IMR-90 (cell line): Measurements from ENCODE around the gene RAPGEF2. TPM values are rescaled to one million over a fixed set of nuclear protein-coding genes. Genes with fewer than 3 reads are reported as not detected.

Source experiments
- ATAC-seq: fragments of 200-7000 bp; cut with Tn5 transposase; 2 replicates; pipeline ENCODE4 v1.9.1; 2020; ENCODE audit warnings: low read depth, mild to moderate bottlenecking, moderate library complexity
- BruUV-seq: library from RNA; stranded (reverse); fragments of 400-500 nt; replicated peaks from 2 replicates; lab custom pipeline; 2021; lab: Mats Ljungman, UMichigan
- CTCF ChIA-PET: fragments of 300-600 bp; formaldehyde crosslinking; extraction: SDS; loops from one replicate; lab custom pipeline; 2021; ENCODE audit warnings: antibody characterized with exemption; lab: Yijun Ruan, JAX
- POLR2A ChIA-PET: fragments of 300-600 bp; sonication (Branson Sonifier 250); formaldehyde crosslinking; loops from one replicate; lab custom pipeline; 2022; ENCODE audit warnings: antibody characterized with exemption; ENCODE audit not compliant: unreplicated experiment; lab: Charles Lee
- DNase-seq: peaks from one replicate; pipeline ENCODE4 v3.0.0; 2013
- H2AFZ ChIP-seq: replicated peaks from 2 replicates; pipeline ENCODE3; 2013; ENCODE audit warnings: low read length, mild to moderate bottlenecking; ENCODE audit not compliant: poor library complexity
- H2AK5ac ChIP-seq: 2 replicates; pipeline ENCODE4 v1.6.1; 2013; ENCODE audit warnings: low read depth, low read length, inconsistent platforms
- H2AK9ac ChIP-seq: replicated peaks from 2 replicates; pipeline ENCODE3; 2013; ENCODE audit warnings: mild to moderate bottlenecking, low read depth, low read length, moderate library complexity; ENCODE audit not compliant: poor library complexity
- H2BK120ac ChIP-seq: 2 replicates; pipeline ENCODE4 v1.6.1; 2013; ENCODE audit warnings: low read depth, low read length, inconsistent platforms
- H2BK15ac ChIP-seq: 3 replicates; pipeline ENCODE4 v1.6.1; 2013; ENCODE audit warnings: low read depth, low read length, inconsistent platforms
- H2BK20ac ChIP-seq: 2 replicates; pipeline ENCODE4 v1.6.1; 2013; ENCODE audit warnings: low read depth, mild to moderate bottlenecking, inconsistent platforms, low read length, moderate library complexity
- H2BK5ac ChIP-seq: 2 replicates; pipeline ENCODE4 v1.6.1; 2013; ENCODE audit warnings: mild to moderate bottlenecking, low read depth, low read length, inconsistent platforms; ENCODE audit not compliant: poor library complexity, severe bottlenecking
- H3K14ac ChIP-seq: replicated peaks from 2 replicates; pipeline ENCODE4 v1.6.1; 2013; ENCODE audit warnings: low read depth, low read length, inconsistent platforms
- H3K18ac ChIP-seq: 2 replicates; pipeline ENCODE4 v1.6.1; 2013; ENCODE audit warnings: low read depth, low read length, control low read depth
- H3K23ac ChIP-seq: 2 replicates; pipeline ENCODE4 v1.6.1; 2013; ENCODE audit warnings: low read depth, low read length, inconsistent platforms
- H3K27ac ChIP-seq: 2 replicates; pipeline ENCODE4 v1.5.1; 2013; ENCODE audit warnings: mild to moderate bottlenecking, control low read depth, low read length; ENCODE audit not compliant: insufficient read depth
- H3K27me3 ChIP-seq: 2 replicates; pipeline ENCODE4 v1.6.1; 2013; ENCODE audit warnings: low read length; ENCODE audit not compliant: control insufficient read depth, insufficient read depth
- H3K36me3 ChIP-seq: 2 replicates; pipeline ENCODE4 v1.6.1; 2013; ENCODE audit warnings: low read length, mixed read lengths; ENCODE audit not compliant: control insufficient read depth, insufficient read depth
- H3K4ac ChIP-seq: 2 replicates; pipeline ENCODE4 v1.6.1; 2013; ENCODE audit warnings: low read depth, low read length, inconsistent platforms
- H3K4me1 ChIP-seq: 2 replicates; pipeline ENCODE4 v1.6.1; 2013; ENCODE audit warnings: low read length, mixed read lengths; ENCODE audit not compliant: control insufficient read depth, insufficient read depth
- H3K4me2 ChIP-seq: 2 replicates; pipeline ENCODE4 v1.6.1; 2013; ENCODE audit warnings: low read depth, mild to moderate bottlenecking, control low read depth, low read length, moderate library complexity
- H3K4me3 ChIP-seq: 2 replicates; pipeline ENCODE4 v1.5.1; 2013; ENCODE audit warnings: low read depth, mild to moderate bottlenecking, control low read depth, low read length, moderate library complexity; ENCODE audit not compliant: insufficient read depth
- H3K56ac ChIP-seq: 2 replicates; pipeline ENCODE4 v1.6.1; 2013; ENCODE audit warnings: low read length, inconsistent platforms; ENCODE audit not compliant: insufficient read depth; ENCODE audit errors: extremely low read depth
- H3K79me1 ChIP-seq, 2 experiments: 2 replicates each; pipeline ENCODE4 v1.6.1; 2013; ENCODE audit warnings: low read length in 2 of 2, inconsistent platforms in 1 of 2, low read depth in 1 of 2
- H3K9ac ChIP-seq: 2 replicates; pipeline ENCODE4 v1.6.1; 2013; ENCODE audit warnings: low read depth, low read length, control low read depth
- H3K9me1 ChIP-seq: 2 replicates; pipeline ENCODE4 v1.6.1; 2013; ENCODE audit warnings: low read length, inconsistent platforms; ENCODE audit not compliant: insufficient read depth
- H3K9me3 ChIP-seq: 2 replicates; pipeline ENCODE4 v1.6.1; 2013; ENCODE audit warnings: low read length; ENCODE audit not compliant: control insufficient read depth, insufficient read depth
- H4K20me1 ChIP-seq: 2 replicates; pipeline ENCODE4 v1.6.1; 2013; ENCODE audit warnings: low read length, inconsistent platforms; ENCODE audit not compliant: insufficient read depth
- H4K5ac ChIP-seq: 2 replicates; pipeline ENCODE4 v1.6.1; 2013; ENCODE audit warnings: mild to moderate bottlenecking, low read depth, low read length, control low read depth
- H4K8ac ChIP-seq, 2 experiments: 2 replicates each; pipeline ENCODE4 v1.6.1; 2013; ENCODE audit warnings: low read depth in 2 of 2, low read length in 2 of 2, control low read depth in 1 of 2, inconsistent platforms in 1 of 2
- H4K91ac ChIP-seq: 2 replicates; pipeline ENCODE4 v1.6.1; 2013; ENCODE audit warnings: low read depth, low read length, inconsistent platforms; ENCODE audit not compliant: insufficient read depth
- BHLHE40 ChIP-seq: fragments of 150-350 bp; IDR thresholded peaks from 2 replicates; pipeline ENCODE4 v1.6.1; 2016; ENCODE audit warnings: mild to moderate bottlenecking, low read depth, low read length
- CHD1 ChIP-seq: IDR thresholded peaks from 2 replicates; pipeline ENCODE4 v1.6.1; 2012; ENCODE audit warnings: low read depth, low read length, improper control_type of control experiment
- FOS ChIP-seq: fragments of 150-350 bp; IDR thresholded peaks from 2 replicates; pipeline ENCODE4 v1.6.1; 2016; ENCODE audit warnings: low read depth, low read length
- MAFK ChIP-seq: IDR thresholded peaks from 2 replicates; pipeline ENCODE4 v1.6.1; 2012; ENCODE audit warnings: low read depth, low read length, improper control_type of control experiment
- MAZ ChIP-seq: IDR thresholded peaks from 2 replicates; pipeline ENCODE4 v1.6.1; 2012; ENCODE audit warnings: low read depth, mild to moderate bottlenecking, low read length, improper control_type of control experiment, moderate library complexity, borderline replicate concordance
- MXI1 ChIP-seq: IDR thresholded peaks from 2 replicates; pipeline ENCODE4 v1.6.1; 2012; ENCODE audit warnings: low read depth, mild to moderate bottlenecking, low read length, moderate library complexity, borderline replicate concordance
- POLR2A ChIP-seq: IDR thresholded peaks from 2 replicates; pipeline ENCODE4 v1.6.1; 2012; ENCODE audit warnings: mild to moderate bottlenecking, low read depth, low read length
- RAD21 ChIP-seq: IDR thresholded peaks from 2 replicates; pipeline ENCODE4 v1.6.1; 2012; ENCODE audit warnings: low read length, improper control_type of control experiment
- RCOR1 ChIP-seq: IDR thresholded peaks from 2 replicates; pipeline ENCODE4 v1.6.1; 2012; ENCODE audit warnings: mild to moderate bottlenecking, low read length, improper control_type of control experiment; ENCODE audit not compliant: insufficient replicate concordance
- RFX5 ChIP-seq: IDR thresholded peaks from 2 replicates; pipeline ENCODE4 v1.8.0; 2012; ENCODE audit warnings: low read depth, mild to moderate bottlenecking, low read length, moderate library complexity
- SMC3 ChIP-seq: fragments of 150-350 bp; IDR thresholded peaks from 2 replicates; pipeline ENCODE4 v1.6.1; 2016; ENCODE audit warnings: low read depth, mild to moderate bottlenecking, antibody characterized with exemption, low read length, moderate library complexity
- WGBS, 2 experiments: methylation state at CpG; one replicate each; pipeline versions ENCODE4 v1.1.5 to v1.1.7; 2013; ENCODE audit warnings: missing lambda C conversion rate in 2 of 2; ENCODE audit not compliant: insufficient read length in 1 of 2; ENCODE audit errors: extremely low coverage in 2 of 2; 5-methylcytosine and 5-hydroxymethylcytosine counted together
- dilution Hi-C: fragments of 300-500 bp; cut with HindIII; formaldehyde crosslinking; loops from one replicate; pipeline ENCODE4 v1.14.3; 2018; ENCODE audit warnings: low sequenced_read_pairs; ENCODE audit not compliant: unreplicated experiment
- in situ Hi-C: fragments of 300-500 bp; cut with MboI; formaldehyde crosslinking; loops from 3 replicates; pipeline ENCODE4 v1.14.3; 2019; ENCODE audit warnings: low sequenced_read_pairs, inconsistent platforms, mixed read lengths
- intact Hi-C: fragments of 100-400 bp; cut with micrococcal nuclease; formaldehyde crosslinking; loops from 2 replicates; pipeline ENCODE4 v1.10.0; 2022
- polyA plus RNA-seq, 3 experiments: library from polyadenylated mRNA; depleted of rRNA; stranded (reverse); fragments of >200 nt; gene quantifications; 2 replicates each; pipeline ENCODE4 v1.2.3, GENCODE V29; 2012; ENCODE audit warnings: low replicate concordance in 1 of 3
- total RNA-seq: library from RNA; depleted of rRNA; stranded (reverse); fragments of >200 nt; gene quantifications from 2 replicates; pipeline ENCODE4 v1.2.3, GENCODE V29; 2012
- TF ChIP-seq, protein P1 (sequence below): conservative IDR thresholded peaks from 2 replicates; pipeline ENCODE4 v1.5.1; 2012; ENCODE audit warnings: mild to moderate bottlenecking, low read depth, low read length, improper control_type of control experiment
- TF ChIP-seq, protein P2 (sequence below): fragments of 150-350 bp; IDR thresholded peaks from 2 replicates; pipeline ENCODE4 v1.6.1; 2016; ENCODE audit warnings: low read depth, mild to moderate bottlenecking, low read length, moderate library complexity, borderline replicate concordance
- TF ChIP-seq, protein P3 (sequence below): fragments of 150-350 bp; IDR thresholded peaks from 2 replicates; pipeline ENCODE4 v1.6.1; 2017; ENCODE audit warnings: mild to moderate bottlenecking, antibody characterized with exemption, low read length, low read depth

The RAPGEF2 gene
- total and polyA plus RNA-seq, 2 of the 4 experiments (the other 2 are of a cell fraction), result 27.6 to 109 TPM

DNA sequence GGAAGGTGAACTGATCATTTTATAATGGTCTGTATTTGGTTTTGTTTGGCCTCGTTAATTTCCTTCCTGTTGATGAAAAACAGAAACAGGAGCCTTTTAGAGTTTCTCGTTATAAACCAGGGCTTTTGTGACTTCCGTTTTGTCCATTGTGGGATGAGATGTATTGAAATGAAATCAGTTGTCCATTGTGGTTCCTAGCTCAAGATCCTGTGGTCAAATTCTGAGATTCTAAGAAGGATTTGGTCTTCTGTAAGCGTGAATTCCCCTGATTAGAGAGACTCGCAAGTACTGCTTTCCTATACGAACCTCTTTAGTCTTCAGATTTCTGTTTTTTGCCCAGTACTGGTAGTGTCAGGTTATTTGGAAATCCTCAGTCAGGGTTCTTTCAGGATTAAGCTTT is 101.7 kb downstream of the RAPGEF2 start:
- dilution Hi-C loops, result no loop called here
- CTCF ChIA-PET, result no interaction called here
- in situ Hi-C loops, result loop anchor here (5.0 kb wide), 3 partner anchors 243 to 477 kb away; no protein-coding TSS in a partner anchor

More for the DNA sequence above, 101.7 kb downstream of the RAPGEF2 start:
- H3K9me1 ChIP-seq, result peaks cover 9% of the 10 kb centered on the region; the same call in 1 of the 2 replicates
- no peak overlapping the region for H3K18ac ChIP-seq
- no peak overlapping the region for H3K4me3 ChIP-seq
- H3K56ac ChIP-seq, result no peak overlapping the region
- intact Hi-C loops, result no loop called here
- H2AK5ac ChIP-seq, result no peak overlapping the region
- H3K27ac ChIP-seq, result no peak overlapping the region
- no peak overlapping the region for H4K8ac ChIP-seq
- no peak overlapping the region for H2BK120ac ChIP-seq
- H4K91ac ChIP-seq, result no peak overlapping the region
- no peak overlapping the region for H4K5ac ChIP-seq
- no peak overlapping the region for H2AFZ ChIP-seq
- H2BK5ac ChIP-seq, result no peak overlapping the region
- no peak overlapping the region for H3K4me2 ChIP-seq
- POLR2A ChIA-PET, result interaction anchor here (0.7 kb wide), 1 partner anchor 213 kb away, joined by 5 read pairs; no protein-coding TSS in a partner anchor
- H3K27me3 ChIP-seq, result no peaks in the 10 kb centered on the region
- no peaks in the 10 kb centered on the region for H3K9me3 ChIP-seq
- H3K23ac ChIP-seq, result no peak overlapping the region
- H3K36me3 ChIP-seq, result no peaks in the 10 kb centered on the region
- H3K4ac ChIP-seq, result no peak overlapping the region
- no peak for ATAC-seq
- H2BK20ac ChIP-seq, result no peak overlapping the region
- TF ChIP-seq, protein P1, sequence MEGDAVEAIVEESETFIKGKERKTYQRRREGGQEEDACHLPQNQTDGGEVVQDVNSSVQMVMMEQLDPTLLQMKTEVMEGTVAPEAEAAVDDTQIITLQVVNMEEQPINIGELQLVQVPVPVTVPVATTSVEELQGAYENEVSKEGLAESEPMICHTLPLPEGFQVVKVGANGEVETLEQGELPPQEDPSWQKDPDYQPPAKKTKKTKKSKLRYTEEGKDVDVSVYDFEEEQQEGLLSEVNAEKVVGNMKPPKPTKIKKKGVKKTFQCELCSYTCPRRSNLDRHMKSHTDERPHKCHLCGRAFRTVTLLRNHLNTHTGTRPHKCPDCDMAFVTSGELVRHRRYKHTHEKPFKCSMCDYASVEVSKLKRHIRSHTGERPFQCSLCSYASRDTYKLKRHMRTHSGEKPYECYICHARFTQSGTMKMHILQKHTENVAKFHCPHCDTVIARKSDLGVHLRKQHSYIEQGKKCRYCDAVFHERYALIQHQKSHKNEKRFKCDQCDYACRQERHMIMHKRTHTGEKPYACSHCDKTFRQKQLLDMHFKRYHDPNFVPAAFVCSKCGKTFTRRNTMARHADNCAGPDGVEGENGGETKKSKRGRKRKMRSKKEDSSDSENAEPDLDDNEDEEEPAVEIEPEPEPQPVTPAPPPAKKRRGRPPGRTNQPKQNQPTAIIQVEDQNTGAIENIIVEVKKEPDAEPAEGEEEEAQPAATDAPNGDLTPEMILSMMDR, result no peak
- no peak for TF ChIP-seq FOS
- TF ChIP-seq, protein P2, sequence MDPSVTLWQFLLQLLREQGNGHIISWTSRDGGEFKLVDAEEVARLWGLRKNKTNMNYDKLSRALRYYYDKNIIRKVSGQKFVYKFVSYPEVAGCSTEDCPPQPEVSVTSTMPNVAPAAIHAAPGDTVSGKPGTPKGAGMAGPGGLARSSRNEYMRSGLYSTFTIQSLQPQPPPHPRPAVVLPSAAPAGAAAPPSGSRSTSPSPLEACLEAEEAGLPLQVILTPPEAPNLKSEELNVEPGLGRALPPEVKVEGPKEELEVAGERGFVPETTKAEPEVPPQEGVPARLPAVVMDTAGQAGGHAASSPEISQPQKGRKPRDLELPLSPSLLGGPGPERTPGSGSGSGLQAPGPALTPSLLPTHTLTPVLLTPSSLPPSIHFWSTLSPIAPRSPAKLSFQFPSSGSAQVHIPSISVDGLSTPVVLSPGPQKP, result no peak
- TF ChIP-seq RCOR1, result no peak
- TF ChIP-seq RAD21, result no peak
- no peak for TF ChIP-seq RFX5
- no peak for TF ChIP-seq MXI1
- no peak for TF ChIP-seq CHD1
- TF ChIP-seq, protein P3, sequence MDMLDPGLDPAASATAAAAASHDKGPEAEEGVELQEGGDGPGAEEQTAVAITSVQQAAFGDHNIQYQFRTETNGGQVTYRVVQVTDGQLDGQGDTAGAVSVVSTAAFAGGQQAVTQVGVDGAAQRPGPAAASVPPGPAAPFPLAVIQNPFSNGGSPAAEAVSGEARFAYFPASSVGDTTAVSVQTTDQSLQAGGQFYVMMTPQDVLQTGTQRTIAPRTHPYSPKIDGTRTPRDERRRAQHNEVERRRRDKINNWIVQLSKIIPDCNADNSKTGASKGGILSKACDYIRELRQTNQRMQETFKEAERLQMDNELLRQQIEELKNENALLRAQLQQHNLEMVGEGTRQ, result no peak
- no peak for TF ChIP-seq MAZ
- no peak for TF ChIP-seq MAFK
- TF ChIP-seq POLR2A, result no peak
- TF ChIP-seq BHLHE40, result no peak
- no peak for TF ChIP-seq SMC3
- H4K20me1 ChIP-seq, result 0 out of 2 replicates have a peak, but pooled peaks cover 5% of the 10 kb centered on the region
- H3K4me1 ChIP-seq, result peaks cover 3% of the 10 kb centered on the region
- no CpG with 5 or more reads among the region's 6 CpGs for WGBS, 2 experiments
- no peak overlapping the region for H2AK9ac ChIP-seq
- no peak for DNase-seq
- no peak overlapping the region for H3K14ac ChIP-seq
- BruUV-seq, result no TSS peak
- no peak overlapping the region for H2BK15ac ChIP-seq
- H3K79me1 ChIP-seq, result peaks cover 19 to 21% of the 10 kb centered on the region in 2 experiments
- H3K9ac ChIP-seq, result no peak overlapping the region
